Measurements from ENCODE around the gene APRT. TPM values are rescaled to one million over a fixed set of nuclear protein-coding genes. Genes with fewer than 3 reads are reported as not detected.

Gene APRT
- total and polyA plus RNA-seq, 2 of the 4 experiments (the other 2 are of a cell fraction), result 40.5 to 157 TPM

DNA sequence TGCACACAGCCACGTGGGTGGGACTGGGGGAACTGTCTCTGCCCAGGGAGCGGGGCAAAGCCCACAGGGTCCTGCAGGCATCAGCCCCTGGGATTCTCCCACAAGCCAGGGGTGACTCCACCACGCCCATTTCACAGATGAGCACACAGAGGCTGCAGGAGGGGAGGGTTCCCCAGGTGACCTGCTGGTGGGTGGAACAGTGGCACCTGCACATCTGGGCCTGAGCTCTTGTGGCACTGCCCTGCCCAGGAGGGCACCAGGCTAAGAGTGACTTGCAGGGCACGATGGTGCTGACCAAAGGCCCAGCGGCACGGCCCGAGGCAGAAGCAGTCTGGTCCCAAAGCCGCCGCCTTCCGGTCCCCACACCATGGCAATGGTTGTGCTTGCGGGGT, 50.6 kb downstream of the APRT start:
- intact Hi-C loops (cut with micrococcal nuclease), result no loop called here
- ChIA-PET POLR2A (ENCODE audit: unreplicated experiment) (no interaction called here), CTCF (no interaction called here)
- Histone ChIP-seq H3K4ac (ENCODE audit: low read depth, low read length) (no peak overlapping the region), H2AFZ (replicated peaks; ENCODE audit: low read length, poor library complexity) (no peak overlapping the region), H3K14ac (replicated peaks; ENCODE audit: low read depth, low read length) (no peak overlapping the region), H2AK5ac (ENCODE audit: low read depth, low read length) (no peak overlapping the region; the same call in 1 of the 2 replicates), H3K9me1 (ENCODE audit: insufficient read depth, low read length) (peaks cover 23% of the 10 kb centered on the region), H3K4me1 (ENCODE audit: control insufficient read depth, insufficient read depth, low read length) (peaks cover 30% of the 10 kb centered on the region), H3K79me1 (ENCODE audit: low read depth in 1 of 2, low read length in 2 of 2) (peaks cover 18 to 89% of the 10 kb centered on the region in 2 experiments; a peak in 3 of 4 replicates), H3K4me3 (ENCODE audit: insufficient read depth, low read depth, low read length) (no peak overlapping the region), H2BK5ac (ENCODE audit: low read depth, low read length, poor library complexity, severe bottlenecking) (no peak overlapping the region), H4K91ac (ENCODE audit: insufficient read depth, low read depth, low read length) (no peak overlapping the region), H3K9ac (ENCODE audit: low read depth, low read length) (no peak overlapping the region), H3K36me3 (ENCODE audit: control insufficient read depth, insufficient read depth, low read length) (peaks cover 8% of the 10 kb centered on the region), H3K27ac (ENCODE audit: insufficient read depth, low read length) (no peak overlapping the region), H3K4me2 (ENCODE audit: low read depth, low read length) (no peak overlapping the region), H3K9me3 (ENCODE audit: control insufficient read depth, insufficient read depth, low read length) (no peaks in the 10 kb centered on the region), H4K5ac (ENCODE audit: low read depth, low read length) (no peak overlapping the region), H3K23ac (ENCODE audit: low read depth, low read length) (no peak overlapping the region), H2BK20ac (ENCODE audit: low read depth, low read length) (no peak overlapping the region), H4K8ac (ENCODE audit: low read depth in 2 of 2, low read length in 2 of 2) (no peak overlapping the region), H2AK9ac (replicated peaks; ENCODE audit: low read depth, low read length, poor library complexity) (no peak overlapping the region), H2BK15ac (ENCODE audit: low read depth, low read length) (no peak overlapping the region), H3K27me3 (ENCODE audit: control insufficient read depth, insufficient read depth, low read length) (no peaks in the 10 kb centered on the region), H3K18ac (ENCODE audit: low read depth, low read length) (no peak overlapping the region), H4K20me1 (ENCODE audit: insufficient read depth, low read length) (peaks cover 96% of the 10 kb centered on the region), H2BK120ac (ENCODE audit: low read depth, low read length) (no peak overlapping the region), H3K56ac (ENCODE audit: extremely low read depth, insufficient read depth, low read length) (no peak overlapping the region)
- WGBS, 2 experiments (ENCODE audit: extremely low coverage in 2 of 2, insufficient read length in 1 of 2), result 95% methylated on average over 8 of the region's 11 CpGs; no CpG with 5 or more reads in 1 of the 2 experiments
- TF ChIP-seq FOS (IDR thresholded peaks at IDR 0.05; ENCODE audit: low read depth, low read length) (no peak), MAFK (IDR thresholded peaks at IDR 0.05; ENCODE audit: low read depth, low read length) (no peak), CEBPB (IDR thresholded peaks at IDR 0.05; ENCODE audit: low read depth, low read length) (no peak), CHD1 (IDR thresholded peaks at IDR 0.05; ENCODE audit: low read depth, low read length) (no peak), RCOR1 (IDR thresholded peaks at IDR 0.05; ENCODE audit: insufficient replicate concordance, low read length) (no peak), SMC3 (IDR thresholded peaks at IDR 0.05; ENCODE audit: low read depth, low read length) (no peak), BHLHE40 (IDR thresholded peaks at IDR 0.05; ENCODE audit: low read depth, low read length) (no peak), RFX5 (IDR thresholded peaks at IDR 0.05; ENCODE audit: low read depth, low read length) (no peak), POLR2A (IDR thresholded peaks at IDR 0.05; ENCODE audit: low read depth, low read length) (no peak)
- TF ChIP-seq, protein P1, sequence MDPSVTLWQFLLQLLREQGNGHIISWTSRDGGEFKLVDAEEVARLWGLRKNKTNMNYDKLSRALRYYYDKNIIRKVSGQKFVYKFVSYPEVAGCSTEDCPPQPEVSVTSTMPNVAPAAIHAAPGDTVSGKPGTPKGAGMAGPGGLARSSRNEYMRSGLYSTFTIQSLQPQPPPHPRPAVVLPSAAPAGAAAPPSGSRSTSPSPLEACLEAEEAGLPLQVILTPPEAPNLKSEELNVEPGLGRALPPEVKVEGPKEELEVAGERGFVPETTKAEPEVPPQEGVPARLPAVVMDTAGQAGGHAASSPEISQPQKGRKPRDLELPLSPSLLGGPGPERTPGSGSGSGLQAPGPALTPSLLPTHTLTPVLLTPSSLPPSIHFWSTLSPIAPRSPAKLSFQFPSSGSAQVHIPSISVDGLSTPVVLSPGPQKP (IDR thresholded peaks at IDR 0.05; ENCODE audit: borderline replicate concordance, low read depth, low read length), result no peak
- no peak for DNase-seq
- in situ Hi-C loops (cut with MboI; ENCODE audit: low sequenced_read_pairs), result no loop called here
- BruUV-seq (replicated peaks), result no TSS peak
- ATAC-seq (ENCODE audit: low read depth), result no peak
- dilution Hi-C loops (cut with HindIII; ENCODE audit: low sequenced_read_pairs, unreplicated experiment), result no loop called here

Measured in IMR-90 (cell line).